ENCODE measurements around the gene ATP13A5.

Gene ATP13A5

DNA sequence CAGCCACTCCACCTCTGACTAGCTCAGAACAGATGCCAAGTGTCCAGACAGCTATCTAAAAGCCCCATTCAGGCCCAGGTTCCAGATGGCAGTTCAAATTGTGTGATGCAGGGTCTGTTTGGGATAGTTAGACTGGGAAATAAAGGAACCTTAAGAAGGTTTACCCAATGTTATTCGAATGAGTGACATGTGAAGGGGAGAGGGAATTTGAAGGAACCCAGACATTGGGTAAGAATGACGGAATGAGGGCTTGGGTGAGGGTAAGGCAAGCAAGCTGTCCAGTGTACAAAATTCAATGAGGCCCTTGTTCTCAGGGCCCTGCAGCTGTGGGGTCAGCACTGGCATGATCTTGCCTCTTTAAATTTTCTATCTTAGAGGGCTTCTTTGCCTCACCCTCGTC, 34.1 kb downstream of the ATP13A5 start:
- DNase-seq, result no peak

DNA sequence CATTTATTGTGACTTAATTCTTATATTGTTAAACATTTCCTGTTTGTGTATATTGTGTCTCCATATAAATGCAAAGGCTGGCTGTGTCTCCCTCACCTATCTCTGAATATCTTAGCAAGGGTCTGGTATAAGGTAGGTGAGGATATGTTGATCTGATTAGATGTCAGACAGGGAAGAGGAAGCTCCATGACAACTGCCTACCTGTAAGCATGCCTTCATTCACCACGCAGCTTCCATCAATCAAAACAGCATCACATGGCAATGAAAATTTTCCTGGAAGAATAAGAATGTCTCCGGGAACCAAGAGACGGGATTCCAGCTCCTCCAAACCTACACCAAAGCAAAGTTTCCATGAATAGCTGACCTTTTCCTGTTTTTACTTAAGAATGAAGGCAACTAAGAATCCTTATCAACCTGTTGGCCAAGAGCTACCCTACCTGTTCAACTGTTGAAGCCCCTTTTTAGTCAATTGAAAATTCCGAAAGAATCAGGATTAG, 34.8 kb downstream of the ATP13A5 start:
- no peak for DNase-seq

GRCh38 chr3:193342551-193342950, 36.0 kb downstream of the ATP13A5 start:
- DNase-seq, result no peak

- no peak for DNase-seq
Observed at GRCh38 chr3:193335031-193335430, 43.5 kb downstream of the ATP13A5 start.

DNA sequence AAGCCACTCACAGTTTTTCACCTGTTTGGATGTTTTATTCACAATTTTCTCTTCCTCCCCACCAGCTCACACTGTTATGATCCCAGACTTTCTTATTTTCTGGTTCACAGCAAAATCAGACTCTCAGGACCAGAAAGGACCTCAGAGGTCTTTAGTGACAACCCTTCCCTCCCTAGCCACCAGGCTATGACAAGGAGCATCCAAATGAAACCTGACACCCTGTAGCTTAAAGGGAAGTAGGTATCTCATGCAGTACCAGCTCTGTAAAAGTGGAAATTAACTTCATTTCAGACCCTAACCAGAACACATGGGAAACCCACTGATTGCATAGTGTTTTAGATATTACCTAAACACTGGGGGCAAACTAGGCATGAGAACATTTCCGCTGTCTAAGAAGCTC, 45.3 kb downstream of the ATP13A5 start:
- DNase-seq, result no peak

DNA sequence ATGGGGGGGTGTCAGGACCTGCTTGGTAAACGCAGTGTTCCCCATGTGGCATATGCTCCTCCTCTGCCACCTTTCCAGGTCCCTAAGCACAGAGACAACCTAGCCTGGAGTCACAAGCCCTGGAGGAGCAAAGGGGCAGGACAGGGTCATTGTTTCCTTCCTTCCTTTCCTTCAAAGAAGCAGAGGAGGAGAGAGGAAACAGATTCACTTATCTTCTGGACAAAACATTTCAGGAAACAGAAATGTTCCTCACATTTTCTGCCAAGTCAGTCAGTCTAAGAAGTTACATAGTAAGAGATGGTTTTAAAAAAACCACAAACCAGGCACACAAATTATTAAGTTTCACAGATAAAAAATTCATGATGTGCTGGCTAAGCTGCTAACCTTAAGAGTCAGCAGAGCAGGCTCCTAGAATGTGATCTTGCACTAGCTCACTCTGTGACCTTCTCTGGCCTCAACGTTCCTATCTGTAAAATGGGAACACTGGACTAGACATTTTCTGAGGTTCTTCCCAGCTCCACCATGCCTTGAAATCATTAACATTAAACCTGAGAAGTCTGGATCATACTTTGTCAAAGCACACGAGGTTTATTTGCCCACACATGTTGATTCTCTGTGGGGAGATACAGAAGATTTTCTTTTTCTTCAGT, 47.9 kb downstream of the ATP13A5 start:
- DNase-seq, result no peak

- DNase-seq, result no peak
Observed at GRCh38 chr3:193317682-193318300, 60.8 kb downstream of the ATP13A5 start.

- DNase-seq, result no peak
Observed at GRCh38 chr3:193314161-193314560, 64.4 kb downstream of the ATP13A5 start.

DNA sequence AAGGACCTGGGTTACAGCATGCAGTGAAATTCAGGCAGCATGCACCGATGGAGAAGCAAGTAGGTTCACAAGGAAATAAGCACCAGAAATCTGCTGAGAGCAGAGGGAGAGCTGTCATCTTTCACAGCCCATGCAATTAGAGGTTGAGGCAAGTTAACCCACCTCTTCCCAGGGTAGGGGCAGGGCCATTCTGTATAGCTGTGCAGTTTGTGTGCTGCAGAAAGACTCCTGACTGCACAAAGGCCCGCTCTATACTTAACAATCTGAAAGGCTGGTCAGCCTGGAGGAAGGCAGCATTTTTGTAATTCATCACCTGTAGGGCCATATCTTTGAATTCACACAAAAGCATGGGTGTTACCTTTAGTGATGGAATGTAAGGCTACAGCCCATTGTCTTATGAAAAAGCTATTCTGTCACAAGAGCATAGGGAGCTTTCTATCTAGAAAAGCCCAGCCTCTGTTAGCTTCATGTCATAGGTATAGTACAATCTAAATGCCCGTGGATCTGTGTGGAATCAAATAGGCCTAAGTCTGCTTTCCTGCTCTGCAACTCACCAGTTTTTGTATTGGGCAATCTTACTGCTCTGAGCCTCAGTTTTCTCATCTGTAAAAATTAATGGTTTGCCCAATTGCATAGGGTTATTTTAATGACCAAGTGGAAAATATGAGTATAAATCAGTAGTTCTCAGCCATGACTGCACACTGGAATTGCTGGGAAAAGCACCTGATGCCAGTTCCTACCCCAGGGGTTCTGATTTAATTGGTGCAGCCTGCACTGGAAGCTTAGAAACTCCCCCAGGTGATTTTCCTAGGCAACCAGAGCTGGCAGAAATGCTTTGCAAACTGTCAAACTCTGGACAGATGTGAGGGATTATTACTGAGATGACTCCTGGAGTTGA, 65.2 kb downstream of the ATP13A5 start:
- DNase-seq, result no peak

GRCh38 chr3:193310914-193311723, 67.4 kb downstream of the ATP13A5 start:
- DNase-seq, result no peak

DNA sequence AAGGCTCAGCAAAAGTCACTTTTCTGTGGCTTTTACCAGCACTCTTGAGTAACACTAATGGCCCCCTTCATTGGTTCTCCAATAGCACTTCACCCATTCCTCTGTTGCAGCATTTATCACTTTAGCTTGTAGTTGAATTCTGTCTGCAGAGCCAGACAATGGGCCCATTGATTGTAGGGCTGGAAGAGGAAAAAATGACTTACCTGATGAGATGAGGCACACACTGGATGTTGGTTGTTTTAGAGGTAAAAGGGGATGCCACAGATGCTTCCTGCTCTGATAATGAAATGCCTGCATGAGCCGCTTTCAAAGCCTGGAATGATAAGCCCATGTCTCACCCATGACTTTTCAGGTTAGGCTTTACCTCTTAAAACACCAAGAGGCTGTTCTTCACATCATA, 73.2 kb downstream of the ATP13A5 start:
- no peak for DNase-seq

DNA sequence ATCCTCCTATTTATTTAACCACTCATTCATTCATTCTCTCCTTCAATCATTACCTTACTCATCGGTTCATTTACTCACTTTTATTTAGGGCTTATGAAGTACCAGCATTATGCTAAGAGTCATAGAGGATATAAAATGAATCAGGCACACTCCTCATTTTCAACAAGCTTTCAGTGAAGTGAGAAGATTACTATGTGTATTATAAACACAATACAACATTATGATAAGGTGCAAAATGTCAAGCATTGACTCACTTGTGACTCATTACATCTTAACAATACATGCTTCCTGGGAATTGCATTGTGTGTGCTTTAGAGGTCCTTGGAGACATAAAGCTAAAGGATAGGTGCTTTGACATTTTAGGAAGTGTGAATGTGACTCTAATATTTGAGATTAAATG, 77.1 kb downstream of the ATP13A5 start:
- DNase-seq, result no peak

DNA sequence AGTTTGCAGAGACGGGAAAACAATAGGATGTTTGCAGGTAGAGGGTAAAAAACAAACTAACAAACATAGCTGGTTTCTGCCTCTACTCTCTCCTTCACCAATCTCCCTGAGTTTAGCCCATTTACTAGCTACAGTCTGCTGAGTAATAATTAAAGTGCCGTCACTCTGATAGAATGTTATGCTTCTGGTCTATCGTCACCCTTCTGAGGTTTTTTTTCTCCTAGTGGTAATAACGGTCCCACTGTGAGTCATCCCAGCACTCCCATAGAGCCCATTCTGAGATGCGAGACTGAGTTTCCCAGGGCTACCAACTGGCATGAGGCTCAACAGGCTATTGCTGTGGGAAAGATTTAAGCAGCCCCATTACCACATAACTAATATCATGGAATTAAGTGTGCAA, 81.1 kb downstream of the ATP13A5 start:
- DNase-seq, result no peak

DNA sequence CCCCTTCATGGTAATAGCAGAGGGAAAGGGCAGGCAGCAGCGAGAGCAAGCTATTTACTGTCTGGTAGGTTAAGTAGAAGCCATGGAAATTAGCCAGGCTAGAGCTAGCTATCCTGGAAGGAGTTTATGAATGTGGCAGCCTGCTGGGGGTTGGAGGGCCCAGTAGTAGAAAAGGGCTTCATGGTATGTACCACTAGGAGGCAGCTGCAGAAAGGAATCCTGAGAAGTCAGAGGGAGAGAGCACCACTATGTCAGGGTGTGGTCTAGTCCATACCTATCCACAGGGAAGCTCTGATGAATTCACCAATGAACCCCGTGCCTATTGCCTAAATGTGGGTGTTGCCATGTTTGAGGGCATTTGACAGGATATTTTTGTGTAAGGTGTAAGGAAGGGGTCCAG, 82.6 kb downstream of the ATP13A5 start:
- no peak for DNase-seq

GRCh38 chr3:193292386-193292785, 86.2 kb downstream of the ATP13A5 start:
- DNase-seq, result no peak

DNA sequence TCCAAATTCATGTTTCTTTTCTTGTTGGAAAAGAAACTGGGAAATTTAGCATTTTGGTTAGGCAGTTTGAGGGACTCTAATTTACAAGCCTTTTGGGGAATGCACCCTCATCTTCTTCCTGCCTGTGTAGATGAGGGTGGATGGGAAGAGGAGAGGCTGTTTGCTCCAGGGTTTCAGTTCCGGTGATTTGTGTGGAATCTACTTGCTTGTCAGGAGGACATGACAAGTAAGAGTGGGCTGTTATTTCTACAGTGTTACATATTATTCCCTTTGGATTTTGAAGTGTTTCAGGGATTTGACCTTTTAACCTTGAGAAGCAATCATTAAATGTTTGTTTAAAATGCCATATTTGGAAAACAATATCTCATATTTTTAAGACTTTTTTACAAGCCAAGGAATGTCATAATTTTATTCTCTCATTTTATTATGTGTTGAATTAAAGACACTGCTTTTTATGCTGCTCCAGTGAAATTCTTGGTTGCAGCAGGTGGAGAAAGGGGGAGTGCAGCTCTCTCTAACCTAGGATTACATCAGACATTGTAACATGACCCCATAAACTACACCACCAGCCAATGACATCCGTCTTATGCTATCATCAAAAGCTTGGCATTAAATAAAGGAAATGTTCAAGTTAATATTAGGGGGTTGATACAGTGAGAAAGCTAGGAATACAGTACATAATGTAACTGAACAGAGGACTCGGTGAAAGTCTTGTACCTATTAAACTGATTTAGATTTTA, 107.3 kb downstream of the ATP13A5 start:
- DNase-seq, result no peak

- DNase-seq, result no peak
Observed at GRCh38 chr3:193270451-193270850, 108.1 kb downstream of the ATP13A5 start.

DNA sequence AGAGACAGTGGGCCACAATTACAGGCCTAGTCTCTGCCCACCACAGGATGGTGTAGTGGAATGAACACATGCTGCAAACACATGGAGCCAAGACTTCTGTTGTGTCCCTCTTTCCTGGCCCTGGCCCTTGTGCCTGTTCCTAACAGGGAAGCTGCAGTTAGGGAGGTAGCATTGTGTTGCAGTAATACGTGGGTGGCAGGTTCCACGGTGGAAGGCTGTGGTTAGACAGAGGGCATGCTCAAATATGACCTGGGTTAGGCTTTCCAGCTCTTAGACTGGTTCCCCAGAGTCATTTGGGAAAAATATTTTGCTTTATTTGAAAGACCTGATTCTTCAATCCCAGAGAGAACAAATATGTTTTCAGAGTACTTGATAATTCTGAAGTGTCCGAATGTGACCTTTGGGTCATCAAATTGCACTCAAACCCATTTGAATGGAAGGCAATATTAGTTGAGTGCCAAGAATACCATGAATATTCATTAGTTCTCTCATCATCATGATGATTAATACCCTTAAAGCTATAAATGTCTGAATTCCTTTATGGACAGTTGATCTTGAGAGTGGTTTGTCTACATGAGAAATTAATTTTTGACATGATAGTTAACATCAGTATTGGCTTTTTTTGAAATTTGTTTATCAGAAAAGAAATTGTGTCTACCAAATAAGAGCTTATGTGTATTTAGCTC, 109.1 kb downstream of the ATP13A5 start:
- DNase-seq, result no peak

DNA sequence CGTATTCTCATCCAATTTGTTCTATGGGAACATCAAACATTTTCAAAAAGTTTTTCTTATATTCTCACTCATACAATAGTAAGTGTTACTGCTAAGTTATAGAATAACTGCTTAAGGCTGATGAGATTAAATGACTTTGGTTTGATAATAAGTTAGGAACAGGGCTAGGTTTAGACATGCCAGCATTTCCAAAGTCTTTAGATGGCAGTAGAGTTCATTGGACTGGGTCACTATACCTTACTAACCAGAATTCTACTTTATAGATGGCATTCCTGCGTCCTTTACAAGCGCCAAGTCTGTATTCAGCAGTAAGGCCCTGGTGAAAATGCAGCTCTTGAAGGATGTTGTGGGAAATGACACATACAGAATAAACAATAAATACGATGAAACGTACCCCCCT, 115.8 kb downstream of the ATP13A5 start:
- DNase-seq, result no peak

GRCh38 chr3:193261970-193262369, 116.6 kb downstream of the ATP13A5 start:
- no peak for DNase-seq

DNA sequence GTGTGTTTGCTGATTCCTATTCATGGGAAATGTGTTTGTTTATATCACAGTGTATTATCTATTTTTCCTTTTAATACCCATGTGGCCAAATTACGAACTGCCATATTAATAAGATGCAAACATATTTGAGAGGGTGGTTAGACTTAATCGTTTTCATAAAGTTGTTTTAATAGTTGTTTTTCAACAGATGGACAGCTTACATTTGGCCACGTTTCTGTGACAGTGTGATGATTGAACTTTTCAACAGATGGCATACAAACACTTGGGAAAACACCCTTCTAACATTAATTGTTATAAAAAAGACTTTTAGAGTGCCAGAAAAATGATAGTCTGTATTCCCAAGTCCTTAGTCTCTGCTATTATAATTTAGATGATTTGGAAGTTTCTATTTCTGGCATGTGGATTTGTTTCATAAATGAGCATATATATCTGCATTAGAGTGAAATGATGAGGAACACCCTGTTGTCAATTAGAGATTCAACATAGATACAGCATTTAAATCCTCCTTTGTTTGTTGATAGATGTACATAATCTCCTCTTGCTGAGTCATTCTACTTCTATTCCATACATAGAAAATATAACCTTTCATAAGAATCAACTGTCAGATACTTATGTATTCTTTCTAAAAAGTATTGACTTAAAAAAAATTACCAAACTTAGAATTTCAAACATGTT, 124.4 kb downstream of the ATP13A5 start:
- DNase-seq, result no peak

Measured in CD4-positive, alpha-beta T cell treated with Interferon gamma for 1 hour (primary cell).